Measurements from ENCODE around the gene GALE. TPM values are rescaled to one million over a fixed set of nuclear protein-coding genes. Genes with fewer than 3 reads are reported as not detected.

GALE gene
- total and polyA plus RNA-seq, 2 experiments from 2014 or later, result 25.8 to 65.7 TPM

GRCh38 chr1:23801876-23802275 is 1.3 kb upstream of the GALE start:
- H3K9me3 ChIP-seq (ENCODE audit: low read depth), result no peaks in the 10 kb centered on the region
- H3K27ac ChIP-seq, result no peak overlapping the region
- H3K4me1 ChIP-seq (ENCODE audit: low read depth), result peaks cover 4% of the 10 kb centered on the region
- H3K4me3 ChIP-seq, result no peak overlapping the region
- no peak for DNase-seq (ENCODE audit: low read depth in 1 of 2, low spot score in 1 of 2)
- no peaks in the 10 kb centered on the region for H3K36me3 ChIP-seq
- no peak for TF ChIP-seq CTCF (IDR thresholded peaks at IDR 0.05; ENCODE audit: low read depth, low read length)
- H3K27me3 ChIP-seq, result no peaks in the 10 kb centered on the region

GRCh38 chr1:23801338-23801748 is 789 bp upstream of the GALE start:
- no peaks in the 10 kb centered on the region for H3K27me3 ChIP-seq
- TF ChIP-seq CTCF (IDR thresholded peaks at IDR 0.05; ENCODE audit: low read depth, low read length), result no peak
- no peak for DNase-seq (ENCODE audit: low read depth in 1 of 2, low spot score in 1 of 2)
- H3K4me3 ChIP-seq, result peak overlapping the region; percentile 58
- H3K27ac ChIP-seq, result peak overlapping the region; percentile 78
- peaks cover 4% of the 10 kb centered on the region for H3K4me1 ChIP-seq (ENCODE audit: low read depth)
- H3K9me3 ChIP-seq (ENCODE audit: low read depth), result no peaks in the 10 kb centered on the region
- H3K36me3 ChIP-seq, result no peaks in the 10 kb centered on the region

- H3K36me3 ChIP-seq, result no peaks in the 10 kb centered on the region
- H3K9me3 ChIP-seq (ENCODE audit: low read depth), result no peaks in the 10 kb centered on the region
- TF ChIP-seq CTCF (IDR thresholded peaks at IDR 0.05; ENCODE audit: low read depth, low read length), result no peak
- peak overlapping the region; percentile 58 for H3K4me3 ChIP-seq
- H3K27me3 ChIP-seq, result no peaks in the 10 kb centered on the region
- H3K4me1 ChIP-seq (ENCODE audit: low read depth), result peaks cover 4% of the 10 kb centered on the region
- peak overlapping the region; percentile 78 for H3K27ac ChIP-seq
- peak; percentile 63 to 71 for DNase-seq (ENCODE audit: low read depth in 1 of 2, low spot score in 1 of 2)
Observed at GRCh38 chr1:23799570-23800399, 769 bp downstream of the GALE start.

- H3K9me3 ChIP-seq (ENCODE audit: low read depth), result no peaks in the 10 kb centered on the region
- no peak for TF ChIP-seq CTCF (IDR thresholded peaks at IDR 0.05; ENCODE audit: low read depth, low read length)
- no peaks in the 10 kb centered on the region for H3K27me3 ChIP-seq
- no peak overlapping the region for H3K4me3 ChIP-seq
- peak overlapping the region; percentile 1 for H3K27ac ChIP-seq
- DNase-seq (ENCODE audit: low read depth in 1 of 2, low spot score in 1 of 2), result no peak
- peaks cover 4% of the 10 kb centered on the region for H3K4me1 ChIP-seq (ENCODE audit: low read depth)
- H3K36me3 ChIP-seq, result no peaks in the 10 kb centered on the region
Observed at GRCh38 chr1:23799255-23799569, 1.3 kb downstream of the GALE start.

GRCh38 chr1:23798662-23799142 is 1.9 kb downstream of the GALE start:
- Histone ChIP-seq H3K4me1 (ENCODE audit: low read depth) (peaks cover 4% of the 10 kb centered on the region), H3K27me3 (no peaks in the 10 kb centered on the region), H3K4me3 (no peak overlapping the region), H3K36me3 (no peaks in the 10 kb centered on the region), H3K9me3 (ENCODE audit: low read depth) (no peaks in the 10 kb centered on the region), H3K27ac (peak overlapping the region; percentile 1)
- peak; percentile 8 for TF ChIP-seq CTCF (IDR thresholded peaks at IDR 0.05; ENCODE audit: low read depth, low read length)
- DNase-seq (ENCODE audit: low read depth in 1 of 2, low spot score in 1 of 2), result no peak
